Ovary (tissue), 3 donors: ENCODE data around the gene NCKIPSD.

Experiments
- EP300 ChIP-seq: sonication (generic); formaldehyde crosslinking; IDR thresholded peaks from one replicate; pipeline ENCODE4 v1.6.1; 2017; ENCODE audit warnings: antibody characterized with exemption
- TF ChIP-seq, protein P1 (sequence below), 3 donors: fragments of 450-650 bp in 2 of 3; fragments of 200-600 bp in 1 of 3; IDR thresholded peaks; one replicate each; pipeline versions ENCODE4 v1.5.1 to v1.8.0; 2016 to 2022; ENCODE audit warnings: antibody characterized with exemption in 3 of 3, mild to moderate bottlenecking in 1 of 3
- donor health status: DM: no; HTN: no; CAD: no.

DNA sequence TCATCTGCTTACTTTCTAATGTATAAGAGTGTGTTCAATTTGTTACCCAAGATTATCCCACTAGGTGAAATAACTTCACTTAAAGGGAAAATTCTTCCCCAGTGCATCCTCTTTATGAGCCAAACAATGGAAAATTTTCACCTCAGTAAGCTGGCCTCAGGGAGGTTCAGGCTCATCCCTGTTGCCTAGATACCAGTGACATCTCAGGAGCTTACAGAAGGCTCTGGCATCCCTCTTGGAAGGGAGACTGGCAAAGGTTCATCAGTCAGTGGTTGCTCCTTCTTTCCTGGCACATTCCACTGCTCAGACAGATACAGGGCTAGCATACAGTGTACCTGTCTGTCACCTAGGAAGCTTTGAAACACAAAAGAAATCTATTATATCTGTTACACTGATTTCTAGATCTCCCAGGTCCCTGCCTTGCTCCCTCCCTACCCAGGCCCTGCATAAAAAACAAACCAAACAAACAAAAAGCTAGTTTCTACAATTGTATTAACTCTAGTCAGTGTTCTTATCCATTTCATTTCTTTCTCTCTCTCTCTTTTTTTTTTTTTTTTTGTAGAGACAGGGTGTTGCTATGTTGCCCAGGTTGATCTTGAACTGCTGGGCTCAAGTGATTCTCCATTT, 29.6 kb upstream of the NCKIPSD start:
- TF ChIP-seq, protein P1, sequence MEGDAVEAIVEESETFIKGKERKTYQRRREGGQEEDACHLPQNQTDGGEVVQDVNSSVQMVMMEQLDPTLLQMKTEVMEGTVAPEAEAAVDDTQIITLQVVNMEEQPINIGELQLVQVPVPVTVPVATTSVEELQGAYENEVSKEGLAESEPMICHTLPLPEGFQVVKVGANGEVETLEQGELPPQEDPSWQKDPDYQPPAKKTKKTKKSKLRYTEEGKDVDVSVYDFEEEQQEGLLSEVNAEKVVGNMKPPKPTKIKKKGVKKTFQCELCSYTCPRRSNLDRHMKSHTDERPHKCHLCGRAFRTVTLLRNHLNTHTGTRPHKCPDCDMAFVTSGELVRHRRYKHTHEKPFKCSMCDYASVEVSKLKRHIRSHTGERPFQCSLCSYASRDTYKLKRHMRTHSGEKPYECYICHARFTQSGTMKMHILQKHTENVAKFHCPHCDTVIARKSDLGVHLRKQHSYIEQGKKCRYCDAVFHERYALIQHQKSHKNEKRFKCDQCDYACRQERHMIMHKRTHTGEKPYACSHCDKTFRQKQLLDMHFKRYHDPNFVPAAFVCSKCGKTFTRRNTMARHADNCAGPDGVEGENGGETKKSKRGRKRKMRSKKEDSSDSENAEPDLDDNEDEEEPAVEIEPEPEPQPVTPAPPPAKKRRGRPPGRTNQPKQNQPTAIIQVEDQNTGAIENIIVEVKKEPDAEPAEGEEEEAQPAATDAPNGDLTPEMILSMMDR (IDR thresholded peaks at IDR 0.05) = no peak
- TF ChIP-seq EP300 = no peak
